Liver (tissue), 9 donors: ENCODE measurements around the gene EML4. TPM values are rescaled to one million over a fixed set of nuclear protein-coding genes. Genes with fewer than 3 reads are reported as not detected.

Experiments
- DNase-seq: peaks from one replicate; pipeline ENCODE4 v3.0.0-alpha.2; 2017; ENCODE audit warnings: low spot score
- H3K27ac ChIP-seq, 2 donors: one replicate each; pipeline ENCODE4 v1.7.0; 2013; ENCODE audit warnings: inconsistent platforms in 2 of 2, low read length in 2 of 2, control low read depth in 1 of 2, low read depth in 1 of 2, mild to moderate bottlenecking in 1 of 2
- H3K27me3 ChIP-seq, 4 donors: one replicate each; pipeline versions ENCODE4 v1.6.1 to v1.7.0; 2013; ENCODE audit warnings: low read length in 3 of 4, inconsistent platforms in 1 of 4, mild to moderate bottlenecking in 1 of 4, moderate library complexity in 1 of 4; ENCODE audit not compliant: control insufficient read depth in 4 of 4, insufficient read depth in 4 of 4
- H3K36me3 ChIP-seq, 4 donors: one replicate each; pipeline versions ENCODE4 v1.6.1 to v1.7.0; 2013; ENCODE audit warnings: low read length in 3 of 4, mild to moderate bottlenecking in 3 of 4, low read depth in 1 of 4, moderate library complexity in 1 of 4; ENCODE audit not compliant: control insufficient read depth in 4 of 4, insufficient read depth in 3 of 4
- H3K4me1 ChIP-seq, 4 donors: one replicate each; pipeline versions ENCODE4 v1.6.1 to v1.7.0; 2013; ENCODE audit warnings: low read length in 3 of 4, mild to moderate bottlenecking in 3 of 4, moderate library complexity in 1 of 4; ENCODE audit not compliant: control insufficient read depth in 4 of 4, insufficient read depth in 4 of 4
- H3K4me3 ChIP-seq, 3 donors: one replicate each; pipeline versions ENCODE4 v1.6.1 to v1.7.0; 2013; ENCODE audit warnings: low read length in 3 of 3, control low read depth in 1 of 3, low read depth in 1 of 3, mild to moderate bottlenecking in 1 of 3
- H3K9ac ChIP-seq, 2 donors: one replicate each; pipeline ENCODE4 v1.7.0; 2013; ENCODE audit warnings: low read length in 2 of 2, mild to moderate bottlenecking in 2 of 2, moderate library complexity in 2 of 2, control low read depth in 1 of 2, low read depth in 1 of 2
- H3K9me3 ChIP-seq, 4 donors: one replicate each; pipeline versions ENCODE4 v1.6.1 to v1.7.0; 2013; ENCODE audit warnings: low read length in 3 of 4; ENCODE audit not compliant: control insufficient read depth in 4 of 4
- ATF3 ChIP-seq: IDR thresholded peaks from 2 replicates; pipeline ENCODE4 v1.6.1; 2016; ENCODE audit warnings: antibody characterized with exemption
- FOXA1 ChIP-seq: IDR thresholded peaks from 2 replicates; pipeline ENCODE4 v1.6.1; 2016; ENCODE audit warnings: antibody characterized with exemption
- GABPA ChIP-seq, 2 donors: IDR thresholded peaks in 1 of 2; conservative IDR thresholded peaks in 1 of 2; 2 replicates each; pipeline ENCODE4 v1.6.1; 2016; ENCODE audit warnings: antibody characterized with exemption in 2 of 2, mild to moderate bottlenecking in 1 of 2, moderate library complexity in 1 of 2
- HNF4A ChIP-seq, 2 donors: conservative IDR thresholded peaks; 2 replicates each; pipeline ENCODE4 v1.6.1; 2016; ENCODE audit warnings: antibody characterized with exemption in 2 of 2, mild to moderate bottlenecking in 2 of 2
- JUND ChIP-seq, 2 donors: IDR thresholded peaks; 2 replicates each; pipeline ENCODE4 v1.6.1; 2016; ENCODE audit warnings: antibody characterized with exemption in 2 of 2
- MAX ChIP-seq: IDR thresholded peaks from 2 replicates; pipeline ENCODE4 v1.6.1; 2016; ENCODE audit warnings: antibody characterized with exemption
- NR2F2 ChIP-seq: IDR thresholded peaks from 2 replicates; pipeline ENCODE4 v1.6.1; 2016; ENCODE audit warnings: antibody characterized with exemption
- RAD21 ChIP-seq, 2 donors: IDR thresholded peaks; 2 replicates each; pipeline ENCODE4 v1.6.1; 2016; ENCODE audit warnings: antibody characterized with exemption in 2 of 2, mild to moderate bottlenecking in 2 of 2
- TAF1 ChIP-seq: conservative IDR thresholded peaks from 2 replicates; pipeline ENCODE4 v1.6.1; 2016; ENCODE audit warnings: antibody characterized with exemption, mild to moderate bottlenecking
- YY1 ChIP-seq: IDR thresholded peaks from 2 replicates; pipeline ENCODE4 v1.6.1; 2016; ENCODE audit warnings: antibody characterized with exemption, mild to moderate bottlenecking
- ZBTB33 ChIP-seq: IDR thresholded peaks from 2 replicates; pipeline ENCODE4 v1.6.1; 2016; ENCODE audit warnings: antibody characterized with exemption
- WGBS: extraction: QIAGEN DNeasy Blood & Tissue Kit; methylation state at CpG from one replicate; pipeline ENCODE4 v1.1.7; 2013; 5-methylcytosine and 5-hydroxymethylcytosine counted together
- polyA plus RNA-seq, 2 donors: library from polyadenylated mRNA; stranded (reverse) in 1 of 2; unstranded in 1 of 2; fragments of 200-250 nt in 1 of 2; fragments of >200 nt in 1 of 2; fragmentation: Nextera tagmentation in 1 of 2; extraction: Ambion mirVana in 1 of 2; gene quantifications; one replicate each; pipeline versions ENCODE4 v1.2.1 to v1.2.3, GENCODE V29; 2013 to 2015
- total RNA-seq, 2 donors: library from RNA; depleted of rRNA; stranded (reverse); fragments of >200 nt; gene quantifications; one replicate each; pipeline ENCODE4 v1.2.3, GENCODE V29; 2014
- donor health status: healthy.
- donor health status: healthy.
- donor health status: healthy.
- donor health status: healthy.
- donor health status: healthy.

Gene EML4
- total and polyA plus RNA-seq, 4 donors: 12.8 to 49.6 (median 34.8) TPM

- no peak overlapping the region for H3K9ac ChIP-seq
- peaks cover 0 to 11% (median 5%) of the 10 kb centered on the region in 4 donors for H3K4me1 ChIP-seq
- no peak overlapping the region for H3K27ac ChIP-seq
- no peak for TF ChIP-seq JUND (IDR thresholded peaks at IDR 0.05)
- TF ChIP-seq NR2F2: no peak
- TF ChIP-seq ZBTB33: no peak
- no peak for TF ChIP-seq MAX
- no peak for TF ChIP-seq HNF4A (conservative IDR thresholded peaks at IDR 0.05)
- TF ChIP-seq FOXA1: no peak
- no peaks in the 10 kb centered on the region for H3K27me3 ChIP-seq
- H3K36me3 ChIP-seq: no peaks in the 10 kb centered on the region
- no peak for DNase-seq
- no peak overlapping the region for H3K4me3 ChIP-seq
- no peaks in the 10 kb centered on the region for H3K9me3 ChIP-seq
- 90% methylated on average over 2 of the region's 2 CpGs for WGBS
Observed at GRCh38 chr2:42227491-42227890, 58.3 kb downstream of the EML4 start.

- no peak for DNase-seq
Observed at GRCh38 chr2:42228101-42228500, 58.9 kb downstream of the EML4 start.

More at GRCh38 chr2:42228101-42228500, 58.9 kb downstream of the EML4 start:
- Histone ChIP-seq H3K27ac (no peak overlapping the region), H3K9me3 (no peaks in the 10 kb centered on the region), H3K4me3 (no peak overlapping the region), H3K4me1 (peaks cover 0 to 11% (median 4%) of the 10 kb centered on the region in 4 donors), H3K9ac (no peak overlapping the region), H3K27me3 (no peaks in the 10 kb centered on the region), H3K36me3 (no peaks in the 10 kb centered on the region)
- WGBS: 92% methylated on average over 1 of the region's 1 CpG
- TF ChIP-seq JUND (IDR thresholded peaks at IDR 0.05) (no peak), GABPA (IDR thresholded peaks at IDR 0.05 in 1 of 2, conservative IDR thresholded peaks at IDR 0.05 in 1 of 2) (no peak), TAF1 (no peak), YY1 (no peak), MAX (no peak), ATF3 (no peak), RAD21 (IDR thresholded peaks at IDR 0.05) (no peak), HNF4A (conservative IDR thresholded peaks at IDR 0.05) (no peak), FOXA1 (no peak), ZBTB33 (no peak)
